Measurements from ENCODE around the gene TTC23.

The TTC23 gene

DNA sequence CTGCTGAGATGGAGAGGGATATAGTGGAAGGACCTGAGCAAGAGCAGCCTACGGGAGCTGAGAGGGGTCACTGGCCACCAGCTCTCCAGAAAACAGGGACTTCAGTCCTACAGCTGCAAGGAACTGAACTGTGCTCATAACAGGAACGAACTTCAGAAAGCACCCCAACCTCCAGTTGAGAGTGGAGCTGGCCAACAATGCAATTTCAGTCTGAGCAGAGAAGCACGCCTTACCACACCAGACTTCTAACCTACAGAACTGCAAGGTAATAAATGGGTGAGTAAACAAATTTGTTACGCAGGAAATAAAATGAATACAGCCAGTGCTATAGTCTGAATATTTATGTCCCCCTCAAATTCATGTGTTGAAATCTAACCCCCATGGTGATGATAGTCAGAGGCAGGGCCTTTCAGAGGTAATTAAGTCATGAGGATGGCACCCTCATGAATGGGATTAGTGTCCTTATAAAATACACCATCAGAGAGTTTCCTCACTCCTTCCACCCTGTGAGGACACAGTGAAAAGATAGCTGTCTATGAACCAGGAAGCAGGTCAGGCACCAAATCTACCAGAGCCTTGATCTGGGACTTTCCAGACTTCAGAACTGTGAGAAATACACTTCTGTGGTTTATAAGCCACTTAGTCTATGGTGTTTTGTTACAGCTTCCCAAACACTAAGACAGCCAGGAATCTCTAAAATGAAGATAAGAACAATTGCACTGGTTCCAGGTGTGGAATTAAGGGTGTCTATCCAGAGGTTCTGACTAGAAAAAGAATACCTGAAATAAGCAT, 85.9 kb downstream of the TTC23 start:
- no peak for DNase-seq

DNA sequence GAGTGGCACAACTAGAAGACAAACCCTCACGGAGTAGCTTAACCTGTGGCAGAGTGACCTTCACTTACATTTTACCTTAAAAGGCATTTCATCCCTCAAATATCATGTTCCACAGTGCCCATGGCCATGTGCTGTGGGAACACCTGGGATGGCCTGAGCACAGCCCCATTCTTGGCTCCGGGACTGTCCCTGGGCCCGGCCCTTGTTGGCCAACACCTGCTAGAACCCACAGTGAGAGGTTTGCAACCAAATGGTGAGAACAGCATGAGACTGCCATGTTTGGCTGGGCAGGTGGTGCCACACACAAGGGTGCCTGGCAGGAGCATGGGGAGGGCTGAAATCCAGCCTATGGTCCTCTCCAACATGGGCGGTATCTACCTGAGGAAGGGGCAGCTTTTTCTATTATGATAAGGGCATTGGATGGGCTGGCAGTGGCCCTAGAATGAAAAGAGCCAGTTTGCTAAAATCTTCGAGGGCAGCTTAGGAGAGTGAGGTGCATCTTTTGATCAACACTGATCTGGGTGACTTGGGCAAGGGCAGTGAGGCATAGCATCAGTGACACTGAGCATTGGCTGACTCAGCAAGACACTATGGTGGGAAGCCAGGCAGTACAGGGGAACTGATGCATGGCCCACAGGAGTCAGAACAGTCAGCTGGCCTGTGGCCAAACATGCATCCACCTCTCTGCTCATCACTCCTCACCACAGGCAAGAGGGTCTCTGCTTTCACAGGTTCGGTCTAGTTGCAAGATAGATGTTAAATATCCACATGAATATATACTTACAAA, 90.6 kb downstream of the TTC23 start:
- no peak for DNase-seq

DNA sequence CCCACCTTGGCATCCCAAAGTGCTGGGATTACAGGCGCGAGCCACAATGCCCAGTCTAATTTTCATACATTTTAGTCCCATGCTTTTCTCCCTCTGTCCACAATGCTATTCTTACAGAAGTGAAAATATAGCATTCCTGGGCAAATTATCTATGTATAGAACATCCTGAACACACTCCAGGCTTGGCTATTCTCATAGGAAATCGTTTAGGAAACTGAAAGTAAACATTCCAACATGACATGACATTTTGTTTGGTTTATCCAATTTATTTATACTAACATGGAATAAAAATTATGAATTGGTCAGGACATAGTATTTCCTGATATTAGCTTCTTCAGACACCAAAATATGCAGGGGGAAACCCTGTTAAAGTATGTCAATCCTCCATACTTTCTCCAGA, 91.9 kb downstream of the TTC23 start:
- DNase-seq: no peak

DNA sequence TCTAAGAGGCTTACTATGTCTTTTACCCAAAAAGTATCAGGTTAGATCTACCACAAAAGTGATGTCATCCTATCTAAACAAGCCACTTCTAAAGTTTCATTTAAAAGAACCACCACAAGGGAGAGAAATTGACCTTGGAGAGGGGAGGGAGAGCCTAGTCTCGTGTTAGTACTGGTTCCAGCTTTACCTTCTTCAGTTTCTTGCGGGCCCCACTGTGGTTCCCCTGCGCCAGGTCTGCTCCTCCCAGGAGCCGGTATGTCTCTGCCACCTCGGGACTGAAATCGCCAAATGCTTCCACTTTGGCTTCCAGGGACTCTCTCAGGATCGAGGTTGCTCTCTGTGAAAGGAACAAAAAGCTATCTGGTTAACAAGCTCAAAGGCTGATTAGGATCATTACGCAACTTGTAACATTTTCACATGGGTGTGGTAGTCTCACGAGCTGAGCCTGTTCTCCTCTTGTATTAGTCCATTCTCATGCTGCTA, 93.4 kb downstream of the TTC23 start:
- DNase-seq: no peak

DNA sequence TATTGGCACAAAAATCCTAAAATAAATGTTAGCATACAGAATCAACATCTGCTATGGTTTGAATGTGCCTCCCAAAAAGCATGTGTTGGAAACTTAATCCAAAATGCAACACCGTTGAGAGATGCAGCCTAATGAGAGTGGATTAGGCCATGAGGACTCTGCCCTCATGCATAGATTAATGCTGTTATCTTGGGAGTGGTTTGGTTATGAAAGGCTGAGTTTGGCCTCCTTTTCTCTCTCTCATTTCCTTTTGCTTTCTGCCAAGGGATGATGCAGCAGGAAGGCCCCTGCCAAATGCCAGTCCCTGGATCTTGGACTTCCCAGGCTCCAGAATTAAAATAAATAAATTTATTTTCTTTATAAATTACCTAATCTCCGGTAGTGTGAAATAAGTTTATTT, 95.1 kb downstream of the TTC23 start:
- no peak for DNase-seq

DNA sequence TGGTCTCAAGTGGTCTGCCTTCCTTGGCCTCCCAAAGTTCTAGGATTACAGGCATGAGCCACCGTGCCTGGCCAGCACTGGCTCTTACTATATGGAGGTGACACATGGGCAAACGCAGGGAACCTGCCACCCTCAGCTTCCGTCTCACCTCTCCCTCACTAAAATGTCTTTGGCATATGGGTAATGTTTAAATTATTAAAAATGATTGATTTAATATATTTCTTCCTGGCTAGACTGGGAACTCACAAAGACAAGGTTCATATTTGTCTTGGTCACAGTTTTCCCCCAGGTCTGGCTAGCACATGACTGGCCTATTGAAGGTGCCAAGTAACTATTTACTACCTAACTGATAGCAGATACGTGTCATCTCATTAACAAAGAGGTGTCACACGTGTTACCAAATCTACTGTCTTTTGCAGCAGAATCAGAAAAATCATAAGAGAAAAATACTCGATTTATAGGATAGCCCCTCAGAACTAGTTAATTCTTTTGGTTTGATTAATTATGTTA, 96.3 kb downstream of the TTC23 start:
- DNase-seq: no peak

DNA sequence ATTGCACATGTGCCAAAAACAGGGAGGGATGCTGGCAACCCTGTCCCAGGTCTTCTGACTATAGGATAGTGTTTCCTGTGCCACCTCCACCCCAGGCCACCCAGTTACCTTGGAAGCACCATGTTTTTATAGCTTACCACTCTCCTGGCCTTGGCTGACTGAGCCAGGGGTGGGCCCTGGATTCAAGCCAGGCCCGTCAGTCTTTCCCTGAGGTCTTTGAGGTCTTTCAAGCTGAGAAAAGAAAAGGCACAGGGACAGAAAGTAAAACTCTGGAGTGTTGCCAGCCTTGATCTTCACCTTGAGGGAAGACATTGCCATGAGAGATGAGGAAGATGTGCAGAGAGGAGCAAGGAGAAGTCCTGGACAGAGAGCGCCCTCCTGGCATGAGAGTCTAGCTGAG, 98.2 kb downstream of the TTC23 start:
- DNase-seq: no peak

DNA sequence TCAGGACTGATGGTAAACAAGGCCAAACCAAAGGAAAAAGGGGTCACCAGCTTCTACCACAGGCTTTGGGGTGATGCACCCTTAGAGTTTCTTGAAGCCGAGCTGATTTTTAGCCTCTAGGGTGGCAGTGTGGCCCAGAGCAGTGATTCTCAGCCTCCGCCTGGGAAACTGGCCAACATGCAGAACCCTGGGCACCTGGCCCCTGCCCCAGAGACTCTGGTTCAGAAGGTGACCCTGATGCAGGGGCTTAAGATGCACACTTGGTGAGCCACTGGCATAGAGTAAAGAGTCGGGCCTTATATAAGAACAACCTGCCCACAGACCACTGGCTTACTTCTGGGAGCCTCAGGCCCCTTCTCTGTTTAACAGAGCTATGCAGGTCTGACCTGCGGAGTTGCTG, 100.0 kb downstream of the TTC23 start:
- DNase-seq: no peak

DNA sequence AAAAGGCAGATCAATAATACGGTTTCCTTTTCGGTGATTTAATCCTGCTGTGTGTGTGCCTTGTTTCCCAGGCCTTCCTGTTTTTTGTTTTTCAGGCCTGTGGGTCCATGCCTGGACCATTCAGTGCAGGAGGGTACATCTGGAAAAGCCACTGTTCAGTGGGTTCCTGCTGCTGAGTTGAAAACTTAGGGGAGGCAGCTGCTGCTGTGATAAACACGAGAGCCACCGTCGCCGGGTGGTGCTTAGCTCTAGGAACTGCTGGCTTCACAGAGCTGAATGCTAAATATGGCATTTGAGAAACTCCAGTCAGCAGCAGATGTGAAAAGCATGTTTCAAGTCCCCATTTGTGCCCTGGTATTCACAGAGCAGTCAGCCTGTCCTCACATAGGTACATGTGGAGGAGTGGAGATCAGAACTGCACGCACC, 100.5 kb downstream of the TTC23 start:
- DNase-seq: no peak

DNA sequence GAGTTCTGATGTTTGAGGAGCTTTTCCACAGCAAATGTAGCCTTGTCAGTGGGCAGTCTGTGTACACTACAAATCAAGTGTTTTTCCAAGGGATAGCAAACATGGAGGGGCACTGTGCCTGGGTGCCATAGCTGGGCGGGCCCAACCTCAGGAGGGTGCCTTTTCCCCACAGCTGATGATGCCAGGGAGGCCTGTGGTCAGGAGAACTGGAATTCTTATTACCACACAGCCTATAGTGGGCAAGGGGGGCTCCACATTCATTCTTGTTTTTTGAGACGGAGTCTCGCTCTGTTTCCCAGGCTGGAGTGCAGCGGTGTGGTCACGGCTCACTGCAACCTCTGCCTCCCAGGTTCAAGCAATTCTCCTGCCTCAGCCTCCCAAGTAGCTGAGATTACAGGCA, 102.7 kb downstream of the TTC23 start:
- DNase-seq: no peak

DNA sequence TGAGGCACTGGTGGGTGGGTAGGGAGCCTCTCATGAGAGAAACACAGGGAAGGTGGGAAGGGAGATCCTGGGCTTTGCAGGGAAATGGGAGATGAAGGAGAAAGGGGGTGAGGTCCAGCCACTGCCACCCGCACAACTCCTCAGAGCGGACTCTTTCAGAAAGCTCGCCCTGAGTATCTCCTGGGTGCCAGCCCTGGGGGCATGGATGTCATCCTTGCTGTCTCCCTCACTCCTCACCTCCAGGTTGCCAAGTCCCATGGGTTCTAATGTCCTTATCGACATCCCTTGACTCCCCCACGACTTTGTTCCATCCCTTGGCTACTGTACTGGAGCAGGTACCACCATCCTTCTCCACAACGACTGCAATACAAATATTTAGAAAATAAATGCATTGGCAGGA, 103.6 kb downstream of the TTC23 start:
- DNase-seq: no peak

DNA sequence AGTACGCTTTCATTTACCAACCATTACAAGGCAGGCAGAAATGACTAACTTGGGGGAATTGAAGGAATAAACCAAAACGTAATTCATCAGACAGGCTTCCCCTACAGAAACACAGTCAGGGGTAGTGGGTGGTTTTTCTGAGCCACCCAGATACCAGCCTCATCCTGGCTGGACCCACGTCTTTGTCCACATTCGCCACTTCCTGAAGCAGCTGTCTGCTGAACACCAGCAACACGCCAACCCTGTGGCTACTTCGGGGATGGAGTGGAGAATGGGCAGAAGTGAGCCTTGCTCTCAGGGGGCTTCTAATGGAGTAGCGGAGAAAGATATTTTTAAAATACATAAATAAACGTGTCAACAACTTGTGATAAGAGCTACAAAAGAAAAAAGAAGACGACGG, 104.4 kb downstream of the TTC23 start:
- DNase-seq: no peak

DNA sequence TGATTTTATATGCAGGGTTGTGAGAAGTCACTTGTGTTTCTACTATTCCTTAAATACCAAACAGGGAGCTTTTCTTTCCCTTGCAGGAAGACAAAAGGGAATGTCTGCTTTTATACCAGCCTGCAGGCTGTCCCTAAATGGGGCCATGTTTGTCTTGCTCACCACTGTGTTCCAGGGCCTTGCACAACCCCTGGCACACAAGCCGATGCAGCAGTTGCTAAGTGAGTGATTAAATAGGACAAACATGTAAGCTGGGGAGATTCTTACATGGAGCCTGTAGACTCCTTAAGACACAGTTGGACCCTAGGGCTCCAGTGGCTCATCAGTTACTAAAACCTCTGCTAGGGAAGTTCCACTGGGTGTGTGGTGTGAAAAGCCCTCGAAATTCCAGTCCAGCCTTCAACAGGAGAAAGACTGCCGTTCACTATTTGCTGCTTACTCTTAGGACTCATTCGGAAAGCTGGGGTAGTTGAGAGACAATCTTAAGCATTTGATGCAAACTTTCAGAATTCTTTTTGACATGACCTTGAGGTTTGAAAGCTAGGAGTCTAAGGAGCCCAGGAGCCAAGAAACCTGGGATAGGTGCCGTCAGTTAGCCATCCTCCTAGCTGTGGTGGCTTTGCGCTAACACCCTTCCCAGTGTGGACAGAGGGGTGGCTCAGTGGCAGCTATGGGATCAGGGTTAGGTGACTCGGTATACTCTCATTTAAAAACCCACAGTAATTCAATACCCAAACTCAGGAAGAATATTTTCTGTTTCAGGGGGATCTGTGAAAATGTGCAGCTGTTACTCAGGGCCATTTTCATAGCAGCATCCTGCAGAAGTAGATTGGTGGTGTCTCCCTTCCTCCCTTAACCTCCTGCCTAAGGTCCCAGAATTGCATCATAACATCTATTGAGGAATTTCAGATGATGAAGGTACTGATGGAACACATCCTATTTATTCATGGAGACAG, 105.4 kb downstream of the TTC23 start:
- no peak for DNase-seq

DNA sequence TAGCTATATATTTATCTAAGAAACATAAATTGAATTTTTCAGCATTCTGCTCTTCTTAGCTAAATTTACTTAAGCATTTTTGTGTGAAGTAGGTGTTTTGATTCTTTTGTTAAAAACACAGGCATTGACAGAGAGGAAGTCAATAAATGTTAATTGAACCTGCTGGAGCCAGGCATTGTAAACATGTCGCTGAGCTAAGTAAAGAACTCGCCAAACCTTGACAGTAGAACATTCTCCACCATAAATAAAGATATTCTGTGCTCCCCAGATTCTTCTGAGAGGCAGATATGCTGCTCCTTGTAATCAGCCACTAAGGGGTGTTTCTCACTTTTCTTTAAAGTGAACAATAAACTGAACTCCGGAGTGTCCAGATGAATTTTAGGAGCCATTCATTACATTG, 106.1 kb downstream of the TTC23 start:
- no peak for DNase-seq

DNA sequence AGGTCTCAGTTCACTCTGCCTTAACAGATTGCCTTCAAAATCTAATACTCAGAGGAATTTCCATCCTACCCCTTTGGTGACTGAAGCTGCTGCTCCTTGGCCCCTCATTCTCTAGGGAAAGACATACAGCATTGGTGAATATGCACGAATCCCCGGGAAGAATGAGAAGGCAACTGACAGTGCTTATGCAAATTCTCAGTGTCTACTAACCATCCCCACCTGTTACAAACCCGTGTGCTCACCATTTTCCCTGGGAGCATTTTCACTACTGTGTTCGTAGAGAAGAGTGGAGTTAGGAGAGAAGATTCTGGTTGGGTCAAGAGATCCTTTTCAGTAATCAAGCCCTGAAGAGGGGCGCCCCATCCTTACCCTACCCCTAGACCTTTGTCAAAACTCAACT, 106.8 kb downstream of the TTC23 start:
- no peak for DNase-seq

DNA sequence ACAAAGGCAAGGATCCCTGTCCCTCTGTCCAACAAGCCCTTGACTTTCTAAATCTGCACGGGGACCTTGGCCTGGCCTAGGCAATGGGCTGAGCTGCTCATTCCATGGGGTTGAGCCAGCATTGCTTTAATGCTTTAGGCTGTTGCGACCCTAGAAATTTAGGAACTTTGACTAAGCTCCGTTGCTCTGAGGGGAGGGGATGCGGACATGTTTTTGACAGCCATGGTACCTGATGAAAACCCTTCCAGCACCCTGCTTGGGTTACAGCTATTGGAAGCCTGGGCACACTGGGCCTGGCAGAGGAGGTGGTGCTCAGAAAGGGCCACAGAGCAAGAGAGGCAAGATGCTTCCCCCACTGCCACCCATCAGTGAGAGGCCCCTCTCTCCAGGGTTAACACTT, 107.4 kb downstream of the TTC23 start:
- DNase-seq: no peak

DNA sequence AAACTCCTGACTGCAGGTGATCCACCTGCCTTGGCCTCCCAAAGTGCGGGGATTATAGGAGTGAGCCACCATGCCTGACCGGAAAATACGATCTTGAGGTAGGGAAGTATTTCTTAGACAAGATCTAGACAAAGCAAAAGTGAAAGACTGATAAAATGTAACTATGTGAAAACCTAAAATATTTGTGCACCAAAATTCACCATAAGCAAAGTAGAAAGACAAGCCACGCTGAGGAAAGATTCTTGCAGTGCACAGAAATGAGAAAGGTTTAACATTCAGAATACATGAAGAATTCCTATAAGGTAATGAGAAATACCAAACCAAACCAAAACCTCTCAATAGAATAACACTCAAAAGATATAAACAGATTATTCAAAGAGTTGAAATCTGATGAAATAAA, 108.8 kb downstream of the TTC23 start:
- DNase-seq: no peak

DNA sequence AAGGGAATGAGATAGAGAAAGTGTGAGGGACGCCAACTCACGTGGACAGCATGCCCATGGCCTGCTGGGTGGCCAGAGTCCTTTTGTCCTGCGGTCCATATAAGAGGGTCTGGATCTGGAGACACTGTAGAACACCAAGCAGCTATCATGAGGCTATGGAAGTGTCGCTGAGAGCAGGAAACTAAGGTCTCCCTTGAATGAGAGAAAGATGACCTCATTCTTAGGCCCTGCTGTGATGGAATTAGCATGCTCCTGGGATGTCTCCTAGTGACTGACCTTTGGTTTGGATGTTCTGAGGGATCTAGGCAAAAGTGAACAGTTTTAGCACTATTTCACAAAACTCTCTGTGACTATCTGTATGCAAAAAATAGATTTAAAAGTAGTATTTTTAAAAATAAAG, 110.1 kb downstream of the TTC23 start:
- no peak for DNase-seq

DNA sequence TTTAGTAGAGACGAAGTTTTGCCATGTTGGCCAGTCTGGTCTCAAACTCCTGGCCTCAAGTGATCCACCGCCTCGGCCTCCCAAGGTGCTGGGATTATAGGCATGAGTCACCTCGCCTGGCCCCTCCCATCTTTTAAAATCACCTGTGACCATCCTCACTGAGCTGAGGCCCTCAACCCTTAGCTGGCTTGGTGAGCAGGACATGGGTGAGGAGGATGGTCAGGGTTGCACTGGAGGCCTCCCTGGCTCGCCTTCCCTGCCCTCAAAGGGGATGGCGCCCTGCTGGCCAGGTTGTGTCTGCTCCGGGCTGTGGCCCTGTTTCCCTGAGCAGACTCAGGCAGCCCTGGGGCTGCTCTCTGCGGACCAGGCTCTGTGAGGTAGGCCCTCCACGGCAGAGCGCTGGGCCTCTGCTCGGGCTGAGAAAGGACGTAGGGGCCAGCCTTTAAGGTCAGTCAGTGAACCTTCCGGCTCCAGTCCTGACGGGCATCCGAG, 110.8 kb downstream of the TTC23 start:
- DNase-seq: no peak

DNA sequence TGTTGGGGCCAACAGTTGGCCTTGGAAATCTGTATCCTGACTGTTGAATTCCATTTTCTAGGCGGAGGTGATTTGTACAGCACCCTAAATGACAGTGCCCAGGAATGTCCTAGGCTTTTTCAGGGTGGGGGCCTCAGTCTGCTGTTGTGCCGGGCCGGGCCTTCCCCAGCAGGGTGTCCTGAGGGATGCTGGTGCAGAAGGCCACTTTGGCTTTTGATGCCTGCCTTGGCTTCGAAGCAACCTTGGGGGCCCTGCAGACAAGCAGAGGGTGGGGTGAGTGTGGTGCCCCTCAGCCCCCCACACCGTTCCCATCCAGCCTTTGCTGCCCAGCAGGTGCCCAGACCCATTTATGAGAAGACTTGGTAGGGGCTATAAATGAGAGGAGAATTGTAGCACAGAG, 111.5 kb downstream of the TTC23 start:
- DNase-seq: no peak

DNA sequence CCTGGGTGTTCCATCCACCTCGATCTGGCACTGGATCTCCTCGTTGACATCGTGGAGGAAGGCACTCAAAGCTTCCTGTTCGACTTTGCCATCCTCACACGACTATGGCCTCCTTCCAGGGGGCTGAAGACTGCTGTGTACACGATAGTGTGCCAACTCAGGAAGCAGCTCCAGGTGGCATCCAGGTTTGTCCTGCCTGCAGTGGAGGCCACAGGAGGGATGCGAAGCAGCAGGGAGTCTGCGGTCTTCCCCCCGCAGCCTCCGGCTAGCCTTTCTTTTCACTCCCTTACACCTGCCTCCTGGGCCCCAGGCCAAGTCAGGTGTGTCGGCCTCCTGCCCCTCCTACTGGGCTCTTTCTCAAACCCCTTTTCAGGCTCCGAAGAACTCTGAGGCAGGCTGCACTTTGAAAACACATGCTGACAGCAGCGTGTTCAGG, 112.3 kb downstream of the TTC23 start:
- DNase-seq: no peak

DNA sequence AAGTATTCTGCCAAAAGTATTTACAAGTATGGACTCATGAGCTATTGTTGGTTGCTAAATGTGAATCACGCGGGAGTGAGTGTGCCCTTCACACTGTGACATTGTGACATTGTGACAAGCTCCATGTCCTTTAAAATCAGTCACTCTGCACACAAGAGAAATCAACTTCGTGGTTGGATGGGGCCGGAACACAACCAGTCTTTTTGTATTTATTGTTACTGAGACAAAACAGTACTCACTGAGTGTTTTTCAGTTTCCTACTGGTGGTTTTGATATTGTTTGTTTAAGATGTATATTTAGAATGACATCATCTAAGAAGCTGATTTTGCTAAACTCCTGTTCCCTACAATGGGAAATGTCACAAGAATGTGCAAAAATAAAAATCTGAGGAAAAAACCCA, 114.2 kb downstream of the TTC23 start:
- DNase-seq: no peak
